ENCODE data around the gene ABR. TPM values are rescaled to one million over a fixed set of nuclear protein-coding genes. Genes with fewer than 3 reads are reported as not detected.

ABR gene
- polyA plus RNA-seq, 1 donor from 2014 or later: 34.5 TPM

DNA sequence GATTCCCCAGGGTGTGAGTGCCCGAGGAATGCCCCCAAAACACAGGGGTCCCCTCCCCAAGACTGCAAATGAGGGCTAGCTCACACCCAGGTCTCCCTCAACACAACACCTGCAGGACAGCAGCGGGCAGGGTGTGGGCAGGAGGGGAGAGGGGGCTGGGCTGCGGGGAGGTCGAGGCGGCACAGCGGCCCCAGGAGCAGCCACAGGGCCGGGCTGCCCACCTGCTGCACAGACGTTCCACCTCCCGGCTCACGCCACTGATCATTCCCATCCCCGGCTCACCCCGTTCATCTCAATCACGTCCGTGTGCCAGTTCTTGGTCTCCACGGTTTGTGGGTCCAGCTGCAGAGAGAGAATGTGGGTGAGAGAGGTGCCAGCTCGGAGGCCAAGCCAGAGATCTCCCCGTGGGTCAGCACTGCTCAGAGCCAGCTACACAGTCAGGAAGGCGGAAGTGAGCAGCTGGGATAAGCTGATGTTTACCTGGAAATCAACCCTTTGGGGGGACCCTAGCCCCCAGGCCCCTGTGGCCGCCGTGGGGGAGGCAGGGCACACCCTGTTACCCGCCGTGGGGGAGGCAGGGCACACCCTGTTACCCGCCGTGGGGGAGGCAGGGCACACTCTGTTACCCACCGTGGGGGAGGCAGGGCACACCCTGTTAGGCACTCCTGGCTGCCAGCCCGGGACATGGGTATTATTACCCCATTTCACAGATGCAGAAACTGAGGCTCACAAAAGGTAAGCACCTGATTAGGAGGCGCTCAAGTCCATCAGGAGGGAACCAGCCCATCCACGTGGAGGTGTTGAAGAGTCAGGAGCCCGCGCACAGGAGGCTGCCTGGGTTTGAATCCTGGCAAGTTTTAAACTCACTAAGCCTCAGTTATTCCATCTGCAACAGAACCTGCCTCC, 166.7 kb downstream of the ABR start:
- H3K9me3 ChIP-seq (ENCODE audit: low read length): no peaks in the 10 kb centered on the region
- no peaks in the 10 kb centered on the region for H4K20me1 ChIP-seq (ENCODE audit: insufficient read depth)
- no peak overlapping the region for H2AFZ ChIP-seq (ENCODE audit: low read depth, low read length)
- H3K27me3 ChIP-seq (ENCODE audit: insufficient read depth, low read depth, low read length): no peaks in the 10 kb centered on the region
- no peak overlapping the region for H3K4me2 ChIP-seq (ENCODE audit: low read length)
- H3K4me3 ChIP-seq (ENCODE audit: low read length): no peak overlapping the region
- H3K36me3 ChIP-seq (ENCODE audit: insufficient read depth, low read length): no peaks in the 10 kb centered on the region
- H3K79me2 ChIP-seq (replicated peaks; ENCODE audit: insufficient read depth, low read length): no peaks in the 10 kb centered on the region
- no peak overlapping the region for H3K9ac ChIP-seq (ENCODE audit: low read length)
- no peaks in the 10 kb centered on the region for H3K9me2 ChIP-seq (ENCODE audit: insufficient read depth, low read length)
- H3K27ac ChIP-seq (ENCODE audit: low read length): no peak overlapping the region
- no peaks in the 10 kb centered on the region for H3F3A ChIP-seq (ENCODE audit: insufficient read depth, low read length, poor library complexity, severe bottlenecking)
- TF ChIP-seq SMC3 (conservative IDR thresholded peaks at IDR 0.05; ENCODE audit: poor library complexity) (no peak), EZH2 (IDR thresholded peaks at IDR 0.05; ENCODE audit: borderline replicate concordance, insufficient read depth, low read length, poor library complexity, severe bottlenecking) (no peak), RAD21 (conservative IDR thresholded peaks at IDR 0.05) (no peak), EP300 (conservative IDR thresholded peaks at IDR 0.05; ENCODE audit: poor library complexity, severe bottlenecking) (no peak), POLR2AphosphoS5 (IDR thresholded peaks at IDR 0.05) (no peak), TAF1 (IDR thresholded peaks at IDR 0.05; ENCODE audit: low read depth) (no peak), MXI1 (conservative IDR thresholded peaks at IDR 0.05; ENCODE audit: poor library complexity, severe bottlenecking) (no peak)
- TF ChIP-seq, protein P1, sequence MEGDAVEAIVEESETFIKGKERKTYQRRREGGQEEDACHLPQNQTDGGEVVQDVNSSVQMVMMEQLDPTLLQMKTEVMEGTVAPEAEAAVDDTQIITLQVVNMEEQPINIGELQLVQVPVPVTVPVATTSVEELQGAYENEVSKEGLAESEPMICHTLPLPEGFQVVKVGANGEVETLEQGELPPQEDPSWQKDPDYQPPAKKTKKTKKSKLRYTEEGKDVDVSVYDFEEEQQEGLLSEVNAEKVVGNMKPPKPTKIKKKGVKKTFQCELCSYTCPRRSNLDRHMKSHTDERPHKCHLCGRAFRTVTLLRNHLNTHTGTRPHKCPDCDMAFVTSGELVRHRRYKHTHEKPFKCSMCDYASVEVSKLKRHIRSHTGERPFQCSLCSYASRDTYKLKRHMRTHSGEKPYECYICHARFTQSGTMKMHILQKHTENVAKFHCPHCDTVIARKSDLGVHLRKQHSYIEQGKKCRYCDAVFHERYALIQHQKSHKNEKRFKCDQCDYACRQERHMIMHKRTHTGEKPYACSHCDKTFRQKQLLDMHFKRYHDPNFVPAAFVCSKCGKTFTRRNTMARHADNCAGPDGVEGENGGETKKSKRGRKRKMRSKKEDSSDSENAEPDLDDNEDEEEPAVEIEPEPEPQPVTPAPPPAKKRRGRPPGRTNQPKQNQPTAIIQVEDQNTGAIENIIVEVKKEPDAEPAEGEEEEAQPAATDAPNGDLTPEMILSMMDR (IDR thresholded peaks at IDR 0.05; ENCODE audit: poor library complexity, severe bottlenecking): no peak
- TF ChIP-seq, protein P2, sequence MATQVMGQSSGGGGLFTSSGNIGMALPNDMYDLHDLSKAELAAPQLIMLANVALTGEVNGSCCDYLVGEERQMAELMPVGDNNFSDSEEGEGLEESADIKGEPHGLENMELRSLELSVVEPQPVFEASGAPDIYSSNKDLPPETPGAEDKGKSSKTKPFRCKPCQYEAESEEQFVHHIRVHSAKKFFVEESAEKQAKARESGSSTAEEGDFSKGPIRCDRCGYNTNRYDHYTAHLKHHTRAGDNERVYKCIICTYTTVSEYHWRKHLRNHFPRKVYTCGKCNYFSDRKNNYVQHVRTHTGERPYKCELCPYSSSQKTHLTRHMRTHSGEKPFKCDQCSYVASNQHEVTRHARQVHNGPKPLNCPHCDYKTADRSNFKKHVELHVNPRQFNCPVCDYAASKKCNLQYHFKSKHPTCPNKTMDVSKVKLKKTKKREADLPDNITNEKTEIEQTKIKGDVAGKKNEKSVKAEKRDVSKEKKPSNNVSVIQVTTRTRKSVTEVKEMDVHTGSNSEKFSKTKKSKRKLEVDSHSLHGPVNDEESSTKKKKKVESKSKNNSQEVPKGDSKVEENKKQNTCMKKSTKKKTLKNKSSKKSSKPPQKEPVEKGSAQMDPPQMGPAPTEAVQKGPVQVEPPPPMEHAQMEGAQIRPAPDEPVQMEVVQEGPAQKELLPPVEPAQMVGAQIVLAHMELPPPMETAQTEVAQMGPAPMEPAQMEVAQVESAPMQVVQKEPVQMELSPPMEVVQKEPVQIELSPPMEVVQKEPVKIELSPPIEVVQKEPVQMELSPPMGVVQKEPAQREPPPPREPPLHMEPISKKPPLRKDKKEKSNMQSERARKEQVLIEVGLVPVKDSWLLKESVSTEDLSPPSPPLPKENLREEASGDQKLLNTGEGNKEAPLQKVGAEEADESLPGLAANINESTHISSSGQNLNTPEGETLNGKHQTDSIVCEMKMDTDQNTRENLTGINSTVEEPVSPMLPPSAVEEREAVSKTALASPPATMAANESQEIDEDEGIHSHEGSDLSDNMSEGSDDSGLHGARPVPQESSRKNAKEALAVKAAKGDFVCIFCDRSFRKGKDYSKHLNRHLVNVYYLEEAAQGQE (IDR thresholded peaks at IDR 0.05; ENCODE audit: borderline replicate concordance): no peak

DNA sequence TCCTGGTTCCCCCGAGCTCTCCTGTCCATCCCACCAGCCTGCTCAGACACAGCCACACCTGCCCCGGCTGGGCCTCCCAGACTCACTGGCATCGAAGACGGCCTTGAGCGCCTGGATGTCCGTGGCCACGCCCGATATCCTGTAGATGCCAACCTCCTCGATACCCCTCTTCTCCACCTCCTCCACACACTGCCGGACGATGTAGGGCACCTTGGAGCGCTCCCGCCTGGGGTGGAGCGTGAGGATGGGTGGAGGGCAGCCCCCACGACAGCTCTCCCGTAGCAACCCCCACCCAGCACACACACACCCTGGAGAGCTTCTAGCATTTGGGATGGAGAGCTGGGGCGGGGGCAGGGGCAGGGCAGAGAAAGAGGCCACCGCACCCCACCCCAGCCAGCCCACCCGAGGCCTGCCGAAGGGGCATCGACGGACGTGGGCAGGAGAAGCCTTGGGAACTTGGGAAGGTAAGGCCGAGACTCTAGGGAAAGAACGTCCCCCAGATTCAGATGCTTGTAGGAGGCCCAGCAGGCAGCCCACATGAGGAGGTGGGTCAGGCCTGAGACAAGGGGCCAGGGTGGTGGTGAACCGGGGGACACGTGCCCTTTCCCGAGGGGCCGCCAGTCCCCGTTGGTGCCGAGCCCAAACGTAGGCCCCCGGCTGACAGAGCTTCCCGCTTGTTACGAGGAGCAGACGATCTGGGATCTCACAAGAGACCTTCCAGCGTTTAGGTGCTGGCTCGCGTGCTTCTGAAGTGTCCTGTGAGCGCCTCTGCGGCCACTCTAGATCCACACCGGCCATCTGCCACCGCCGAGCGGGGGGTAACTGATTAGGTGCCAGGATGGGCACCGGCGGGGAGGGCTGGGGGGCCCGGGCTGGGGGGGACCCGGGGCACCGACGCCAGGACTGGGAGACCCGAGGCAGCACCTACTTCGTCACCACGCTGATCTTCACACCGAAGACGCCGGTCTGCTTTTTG, 167.7 kb downstream of the ABR start:
- no peaks in the 10 kb centered on the region for H3K9me3 ChIP-seq (ENCODE audit: low read length)
- H3K27ac ChIP-seq (ENCODE audit: low read length): no peak overlapping the region
- no peak overlapping the region for H2AFZ ChIP-seq (ENCODE audit: low read depth, low read length)
- no peak overlapping the region for H3K9ac ChIP-seq (ENCODE audit: low read length)
- H4K20me1 ChIP-seq (ENCODE audit: insufficient read depth): no peaks in the 10 kb centered on the region
- no peaks in the 10 kb centered on the region for H3F3A ChIP-seq (ENCODE audit: insufficient read depth, low read length, poor library complexity, severe bottlenecking)
- H3K4me2 ChIP-seq (ENCODE audit: low read length): no peak overlapping the region
- H3K79me2 ChIP-seq (replicated peaks; ENCODE audit: insufficient read depth, low read length): no peaks in the 10 kb centered on the region
- no peak overlapping the region for H3K4me3 ChIP-seq (ENCODE audit: low read length)
- H3K9me2 ChIP-seq (ENCODE audit: insufficient read depth, low read length): no peaks in the 10 kb centered on the region
- no peaks in the 10 kb centered on the region for H3K36me3 ChIP-seq (ENCODE audit: insufficient read depth, low read length)
- H3K27me3 ChIP-seq (ENCODE audit: insufficient read depth, low read depth, low read length): no peaks in the 10 kb centered on the region
- TF ChIP-seq, protein P2 (IDR thresholded peaks at IDR 0.05; ENCODE audit: borderline replicate concordance): no peak
